Measurements from ENCODE around the gene MLH1.
"Not testable (repeated sequence)": the region's sequence is repeated elsewhere in the genome, so short reads cannot be mapped to it uniquely, and the experiment has no call there.

MLH1 gene

DNA sequence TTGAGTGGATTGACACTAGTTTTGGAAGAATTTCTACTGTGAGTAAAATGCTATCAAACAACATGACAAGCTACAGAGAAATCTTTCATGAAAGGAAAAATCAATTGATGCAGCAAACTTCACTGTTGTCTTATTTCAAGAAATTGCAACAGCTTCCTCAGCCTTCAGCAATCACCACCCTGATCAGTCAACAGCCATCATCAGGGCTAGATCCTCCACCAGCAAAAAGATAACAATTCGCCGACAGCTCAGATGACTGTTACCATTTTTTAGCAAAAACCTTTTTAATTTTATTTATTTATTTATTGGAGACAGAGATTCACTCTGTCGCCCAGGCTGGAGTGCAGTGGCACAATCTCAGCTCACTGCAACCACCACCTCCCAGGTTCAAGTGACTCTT lies 44.0 kb downstream of the MLH1 start:
- H3K36me3 ChIP-seq (ENCODE audit: insufficient read depth, insufficient read length, low read length) = peaks cover 90% of the 10 kb centered on the region
- no peak overlapping the region for H3K9ac ChIP-seq (ENCODE audit: insufficient read length, low read depth)
- no peaks in the 10 kb centered on the region for H3K4me1 ChIP-seq (ENCODE audit: insufficient read depth, insufficient read length)
- H3K27me3 ChIP-seq (ENCODE audit: insufficient read depth, insufficient read length) = no peaks in the 10 kb centered on the region
- H3K9me3 ChIP-seq (ENCODE audit: insufficient read depth, low read length) = peaks cover 33% of the 10 kb centered on the region
- DNase-seq (ENCODE audit: low read depth, low spot score) = no peak
- TF ChIP-seq SUZ12 (IDR thresholded peaks at IDR 0.05; ENCODE audit: extremely low read depth, insufficient read depth, insufficient read length) (no peak), YY1 (IDR thresholded peaks at IDR 0.05; ENCODE audit: insufficient read depth, insufficient read length) (no peak), ZNF274 (IDR thresholded peaks at IDR 0.05; ENCODE audit: low read depth, low read length) (no peak)
- H3K4me3 ChIP-seq (ENCODE audit: insufficient read length, low read depth) = no peak overlapping the region

- TF ChIP-seq SUZ12 (IDR thresholded peaks at IDR 0.05; ENCODE audit: extremely low read depth, insufficient read depth, insufficient read length) (no peak), ZNF274 (IDR thresholded peaks at IDR 0.05; ENCODE audit: low read depth, low read length) (no peak), YY1 (IDR thresholded peaks at IDR 0.05; ENCODE audit: insufficient read depth, insufficient read length) (no peak)
- Histone ChIP-seq H3K36me3 (ENCODE audit: insufficient read depth, insufficient read length, low read length) (peaks cover 75% of the 10 kb centered on the region), H3K9ac (ENCODE audit: insufficient read length, low read depth) (no peak overlapping the region), H3K4me3 (ENCODE audit: insufficient read length, low read depth) (no peak overlapping the region), H3K4me1 (ENCODE audit: insufficient read depth, insufficient read length) (no peaks in the 10 kb centered on the region), H3K9me3 (ENCODE audit: insufficient read depth, low read length) (peaks cover 22% of the 10 kb centered on the region), H3K27me3 (ENCODE audit: insufficient read depth, insufficient read length) (no peaks in the 10 kb centered on the region)
- no peak for DNase-seq (ENCODE audit: low read depth, low spot score)
Observed at GRCh38 chr3:37039161-37039846, 46.0 kb downstream of the MLH1 start.

DNA sequence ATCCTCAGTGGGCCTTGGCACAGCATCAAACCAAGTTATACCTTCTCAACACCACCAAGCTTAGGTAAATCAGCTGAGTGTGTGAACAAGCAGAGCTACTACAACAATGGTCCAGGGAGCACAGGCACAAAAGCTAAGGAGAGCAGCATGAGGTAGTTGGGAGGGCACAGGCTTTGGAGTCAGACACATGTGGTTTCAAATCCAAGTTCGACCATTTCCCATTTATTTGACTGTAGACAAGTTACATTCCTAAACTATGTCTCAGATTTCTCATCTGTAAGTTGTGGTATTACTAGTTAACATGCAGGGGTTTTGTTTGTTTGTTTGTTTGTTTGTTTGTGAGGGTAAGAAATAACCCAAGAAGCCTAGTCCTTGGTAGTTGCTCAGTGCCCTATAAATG lies 46.9 kb downstream of the MLH1 start:
- Histone ChIP-seq H3K9me3 (ENCODE audit: insufficient read depth, low read length) (peaks cover 14% of the 10 kb centered on the region), H3K4me1 (ENCODE audit: insufficient read depth, insufficient read length) (no peaks in the 10 kb centered on the region), H3K27me3 (ENCODE audit: insufficient read depth, insufficient read length) (no peaks in the 10 kb centered on the region), H3K36me3 (ENCODE audit: insufficient read depth, insufficient read length, low read length) (peaks cover 72% of the 10 kb centered on the region), H3K9ac (ENCODE audit: insufficient read length, low read depth) (no peak overlapping the region), H3K4me3 (ENCODE audit: insufficient read length, low read depth) (no peak overlapping the region)
- TF ChIP-seq YY1 (IDR thresholded peaks at IDR 0.05; ENCODE audit: insufficient read depth, insufficient read length) = no peak
- no peak for TF ChIP-seq SUZ12 (IDR thresholded peaks at IDR 0.05; ENCODE audit: extremely low read depth, insufficient read depth, insufficient read length)
- TF ChIP-seq ZNF274 (IDR thresholded peaks at IDR 0.05; ENCODE audit: low read depth, low read length) = no peak
- no peak for DNase-seq (ENCODE audit: low read depth, low spot score)

DNA sequence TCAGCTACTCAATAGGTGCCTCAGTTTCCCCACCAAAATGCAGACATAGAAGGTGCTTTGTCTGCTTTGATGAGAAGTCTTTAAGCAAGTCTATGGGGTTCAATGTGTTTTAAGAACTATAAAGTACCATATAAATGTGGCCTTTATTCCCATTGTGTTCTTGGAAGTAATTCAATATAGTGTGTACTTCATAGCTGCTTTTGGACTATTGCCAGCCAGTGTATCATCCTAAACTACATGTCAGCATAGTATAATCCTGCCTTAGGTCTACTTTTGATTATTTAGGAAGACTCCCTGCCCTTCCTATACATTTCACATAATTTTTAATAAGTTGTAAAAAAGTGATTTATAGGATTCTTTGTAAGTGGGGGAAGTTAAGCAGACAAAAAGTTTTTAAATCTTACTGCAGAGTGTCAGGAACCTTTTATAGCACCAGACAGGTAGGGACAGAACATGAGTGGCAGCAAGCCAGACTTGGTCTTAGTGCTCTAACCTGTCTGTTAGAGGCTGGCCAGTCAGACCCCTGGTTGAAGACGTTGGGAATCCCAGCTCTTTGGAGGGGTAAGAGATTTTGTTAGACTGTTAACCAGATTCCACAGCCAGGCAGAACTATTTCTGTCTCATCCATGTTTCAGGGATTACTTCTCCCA lies 48.4 kb downstream of the MLH1 start:
- H3K9me3 ChIP-seq (ENCODE audit: insufficient read depth, low read length) = 0 out of 2 replicates have a peak, but pooled peaks cover under 1% of the 10 kb centered on the region
- peaks cover 58% of the 10 kb centered on the region for H3K36me3 ChIP-seq (ENCODE audit: insufficient read depth, insufficient read length, low read length)

GRCh38 chr3:37042712-37043111 lies 49.4 kb downstream of the MLH1 start:
- H3K4me1 ChIP-seq (ENCODE audit: insufficient read depth, insufficient read length); DNase-seq (ENCODE audit: low read depth, low spot score); H3K9me3 ChIP-seq (ENCODE audit: insufficient read depth, low read length); H3K27me3 ChIP-seq (ENCODE audit: insufficient read depth, insufficient read length); H3K4me3 ChIP-seq (ENCODE audit: insufficient read length, low read depth); H3K9ac ChIP-seq (ENCODE audit: insufficient read length, low read depth): not testable (repeated sequence)
- peaks cover 58% of the 10 kb centered on the region for H3K36me3 ChIP-seq (ENCODE audit: insufficient read depth, insufficient read length, low read length)

More for the DNA sequence above, 48.4 kb downstream of the MLH1 start:
- Histone ChIP-seq H3K9ac (ENCODE audit: insufficient read length, low read depth) (no peak overlapping the region), H3K4me3 (ENCODE audit: insufficient read length, low read depth) (no peak overlapping the region), H3K4me1 (ENCODE audit: insufficient read depth, insufficient read length) (no peaks in the 10 kb centered on the region), H3K27me3 (ENCODE audit: insufficient read depth, insufficient read length) (no peaks in the 10 kb centered on the region)
- no peak for DNase-seq (ENCODE audit: low read depth, low spot score)
- TF ChIP-seq SUZ12 (IDR thresholded peaks at IDR 0.05; ENCODE audit: extremely low read depth, insufficient read depth, insufficient read length) (no peak), ZNF274 (IDR thresholded peaks at IDR 0.05; ENCODE audit: low read depth, low read length) (no peak), YY1 (IDR thresholded peaks at IDR 0.05; ENCODE audit: insufficient read depth, insufficient read length) (no peak)

GRCh38 chr3:37050282-37050681 lies 57.0 kb downstream of the MLH1 start:
- Histone ChIP-seq H3K36me3 (ENCODE audit: insufficient read depth, insufficient read length, low read length) (peaks cover 78% of the 10 kb centered on the region), H3K9ac (ENCODE audit: insufficient read length, low read depth) (no peak overlapping the region), H3K4me3 (ENCODE audit: insufficient read length, low read depth) (no peak overlapping the region), H3K27me3 (ENCODE audit: insufficient read depth, insufficient read length) (no peaks in the 10 kb centered on the region), H3K4me1 (ENCODE audit: insufficient read depth, insufficient read length) (no peaks in the 10 kb centered on the region), H3K9me3 (ENCODE audit: insufficient read depth, low read length) (no peaks in the 10 kb centered on the region)
- no peak for TF ChIP-seq YY1 (IDR thresholded peaks at IDR 0.05; ENCODE audit: insufficient read depth, insufficient read length)
- TF ChIP-seq ZNF274 (IDR thresholded peaks at IDR 0.05; ENCODE audit: low read depth, low read length) = no peak
- no peak for TF ChIP-seq SUZ12 (IDR thresholded peaks at IDR 0.05; ENCODE audit: extremely low read depth, insufficient read depth, insufficient read length)
- DNase-seq (ENCODE audit: low read depth, low spot score) = no peak

GRCh38 chr3:37052860-37053259 lies 59.5 kb downstream of the MLH1 start:
- no peak overlapping the region for H3K4me3 ChIP-seq (ENCODE audit: insufficient read length, low read depth)
- DNase-seq (ENCODE audit: low read depth, low spot score) = no peak
- H3K27me3 ChIP-seq (ENCODE audit: insufficient read depth, insufficient read length) = no peaks in the 10 kb centered on the region
- H3K4me1 ChIP-seq (ENCODE audit: insufficient read depth, insufficient read length) = no peaks in the 10 kb centered on the region
- H3K9ac ChIP-seq (ENCODE audit: insufficient read length, low read depth) = no peak overlapping the region
- no peaks in the 10 kb centered on the region for H3K9me3 ChIP-seq (ENCODE audit: insufficient read depth, low read length)
- H3K36me3 ChIP-seq (ENCODE audit: insufficient read depth, insufficient read length, low read length) = peaks cover 92% of the 10 kb centered on the region
- TF ChIP-seq SUZ12 (IDR thresholded peaks at IDR 0.05; ENCODE audit: extremely low read depth, insufficient read depth, insufficient read length) (no peak), ZNF274 (IDR thresholded peaks at IDR 0.05; ENCODE audit: low read depth, low read length) (no peak), YY1 (IDR thresholded peaks at IDR 0.05; ENCODE audit: insufficient read depth, insufficient read length) (no peak)
